T-helper 1 cell treated with Interleukin-12 subunit alpha and Interleukin-12 subunit beta and Interleukin-4 antibody, amounts not matched to agents 30 μg/mL and 1 μg/mL, for 36 hours (primary cell): Measurements from ENCODE around the gene COPS4.
"Not testable (repeated sequence)": the region's sequence is repeated elsewhere in the genome, so short reads cannot be mapped to it uniquely, and the experiment has no call there.

ENCODE experiments used
- H3K27ac Mint-ChIP-seq: one replicate; pipeline ENCODE4 v1.8.0; 2021; ENCODE audit warnings: mild to moderate bottlenecking, mixed read lengths
- H3K27me3 Mint-ChIP-seq: one replicate; pipeline ENCODE4 v1.8.0; 2021; ENCODE audit warnings: low read depth, mixed read lengths
- H3K36me3 Mint-ChIP-seq: one replicate; pipeline ENCODE4 v1.8.0; 2021; ENCODE audit warnings: low read depth, mixed read lengths
- H3K4me1 Mint-ChIP-seq: one replicate; pipeline ENCODE4 v1.8.0; 2021; ENCODE audit warnings: low read depth, mixed read lengths
- H3K4me3 Mint-ChIP-seq: one replicate; pipeline ENCODE4 v1.8.0; 2021; ENCODE audit warnings: mild to moderate bottlenecking, moderate library complexity, mixed read lengths
- H3K9me3 Mint-ChIP-seq: one replicate; pipeline ENCODE4 v1.8.0; 2021; ENCODE audit warnings: mixed read lengths

COPS4 gene

GRCh38 chr4:83046693-83047473, 11.9 kb downstream of the COPS4 start:
- no peak overlapping the region for H3K27ac Mint-ChIP-seq
- no peaks in the 10 kb centered on the region for H3K27me3 Mint-ChIP-seq
- peaks cover 2% of the 10 kb centered on the region for H3K4me1 Mint-ChIP-seq
- peaks cover 14% of the 10 kb centered on the region for H3K36me3 Mint-ChIP-seq
- no peaks in the 10 kb centered on the region for H3K9me3 Mint-ChIP-seq
- H3K4me3 Mint-ChIP-seq = no peak overlapping the region

- H3K36me3 Mint-ChIP-seq = peaks cover 20% of the 10 kb centered on the region
Observed at GRCh38 chr4:83048781-83049180, 13.8 kb downstream of the COPS4 start.

GRCh38 chr4:83054928-83055327, 19.9 kb downstream of the COPS4 start:
- Mint-ChIP-seq H3K9me3 (no peaks in the 10 kb centered on the region), H3K36me3 (peaks cover 24% of the 10 kb centered on the region), H3K27ac (no peak overlapping the region), H3K4me1 (no peaks in the 10 kb centered on the region), H3K27me3 (no peaks in the 10 kb centered on the region), H3K4me3 (no peak overlapping the region)

More at GRCh38 chr4:83048781-83049180, 13.8 kb downstream of the COPS4 start:
- not testable (repeated sequence) for H3K4me1 Mint-ChIP-seq, H3K4me3 Mint-ChIP-seq, H3K9me3 Mint-ChIP-seq, H3K27me3 Mint-ChIP-seq, H3K27ac Mint-ChIP-seq

- no peaks in the 10 kb centered on the region for H3K27me3 Mint-ChIP-seq
- H3K4me3 Mint-ChIP-seq = no peak overlapping the region
- no peaks in the 10 kb centered on the region for H3K4me1 Mint-ChIP-seq
- no peak overlapping the region for H3K27ac Mint-ChIP-seq
- H3K9me3 Mint-ChIP-seq = no peaks in the 10 kb centered on the region
- H3K36me3 Mint-ChIP-seq = peaks cover 27% of the 10 kb centered on the region
Observed at GRCh38 chr4:83062739-83063138, 27.8 kb downstream of the COPS4 start.

- peaks cover 38% of the 10 kb centered on the region for H3K36me3 Mint-ChIP-seq
- no peak overlapping the region for H3K27ac Mint-ChIP-seq
- no peaks in the 10 kb centered on the region for H3K4me1 Mint-ChIP-seq
- H3K27me3 Mint-ChIP-seq = no peaks in the 10 kb centered on the region
- H3K4me3 Mint-ChIP-seq = no peak overlapping the region
- H3K9me3 Mint-ChIP-seq = no peaks in the 10 kb centered on the region
Observed at GRCh38 chr4:83065266-83065665, 30.3 kb downstream of the COPS4 start.

DNA sequence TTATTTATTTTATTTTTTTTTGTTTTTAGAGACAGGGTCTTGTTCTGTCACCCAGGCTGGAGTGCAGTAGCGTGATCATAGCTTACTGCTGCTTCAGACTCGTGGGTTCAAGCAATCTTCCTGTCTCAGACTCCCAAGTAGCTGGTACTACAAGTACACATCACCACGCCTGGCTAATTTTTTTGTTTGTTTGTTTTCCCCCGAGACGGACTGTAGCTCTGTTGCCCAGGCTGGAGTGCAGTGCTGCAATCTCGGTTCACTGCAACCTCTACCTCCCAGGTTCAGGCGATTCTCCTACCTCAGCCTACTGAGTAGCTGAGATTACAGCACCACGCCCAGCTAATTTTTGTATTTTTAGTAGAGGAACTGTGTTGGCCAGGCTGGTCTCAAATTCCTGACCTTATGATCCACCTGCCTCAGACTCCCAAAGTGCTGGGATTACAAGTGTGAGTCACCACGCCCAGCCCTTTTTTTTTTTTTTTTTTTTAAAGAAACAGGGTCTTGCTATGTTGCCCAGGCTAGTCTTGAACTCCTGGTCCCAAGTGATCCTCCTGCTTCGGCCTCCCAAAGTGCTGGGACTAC, 32.2 kb downstream of the COPS4 start:
- H3K36me3 Mint-ChIP-seq = peaks cover 46% of the 10 kb centered on the region
- no peak overlapping the region for H3K27ac Mint-ChIP-seq
- H3K9me3 Mint-ChIP-seq = no peaks in the 10 kb centered on the region
- H3K27me3 Mint-ChIP-seq = no peaks in the 10 kb centered on the region
- H3K4me3 Mint-ChIP-seq = no peak overlapping the region
- H3K4me1 Mint-ChIP-seq = peaks cover 6% of the 10 kb centered on the region

DNA sequence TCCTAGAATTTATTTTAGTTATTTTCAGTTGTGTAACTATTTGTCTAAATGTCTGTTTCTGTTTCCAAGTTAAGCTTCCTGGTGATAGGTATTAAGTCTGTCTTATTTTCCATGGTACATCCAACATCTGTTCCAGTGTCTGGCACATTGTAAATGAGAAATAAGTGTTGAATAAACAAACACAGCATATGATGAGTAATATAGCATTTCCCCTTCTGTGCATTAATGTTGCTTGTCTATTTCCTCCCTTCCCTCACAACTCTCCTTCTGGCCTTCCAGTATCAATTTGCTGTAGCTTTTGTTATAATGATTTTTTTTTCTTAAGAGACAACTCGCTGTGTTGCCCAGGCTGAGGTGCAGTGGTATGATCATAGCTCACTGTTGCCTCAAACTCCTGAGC, 36.1 kb downstream of the COPS4 start:
- peaks cover 50% of the 10 kb centered on the region for H3K36me3 Mint-ChIP-seq
- H3K27me3 Mint-ChIP-seq = no peaks in the 10 kb centered on the region
- H3K27ac Mint-ChIP-seq = no peak overlapping the region
- no peak overlapping the region for H3K4me3 Mint-ChIP-seq
- H3K9me3 Mint-ChIP-seq = no peaks in the 10 kb centered on the region
- H3K4me1 Mint-ChIP-seq = peaks cover 18% of the 10 kb centered on the region

- Mint-ChIP-seq H3K4me1 (peaks cover 23% of the 10 kb centered on the region), H3K9me3 (no peaks in the 10 kb centered on the region), H3K4me3 (peak overlapping the region; percentile 39), H3K27ac (peak overlapping the region; percentile 10), H3K36me3 (peaks cover 48% of the 10 kb centered on the region), H3K27me3 (no peaks in the 10 kb centered on the region)
Observed at GRCh38 chr4:83074086-83074704, 39.2 kb downstream of the COPS4 start.

GRCh38 chr4:83074783-83075182, 39.8 kb downstream of the COPS4 start:
- H3K27ac Mint-ChIP-seq = not testable (repeated sequence)

GRCh38 chr4:83075311-83076095, 40.5 kb downstream of the COPS4 start:
- Mint-ChIP-seq H3K27me3 (no peaks in the 10 kb centered on the region), H3K36me3 (peaks cover 38% of the 10 kb centered on the region), H3K4me1 (peaks cover 23% of the 10 kb centered on the region), H3K9me3 (no peaks in the 10 kb centered on the region), H3K27ac (no peak overlapping the region), H3K4me3 (no peak overlapping the region)

More at GRCh38 chr4:83074783-83075182, 39.8 kb downstream of the COPS4 start:
- H3K4me3 Mint-ChIP-seq, H3K27me3 Mint-ChIP-seq, H3K9me3 Mint-ChIP-seq: not testable (repeated sequence)
- Mint-ChIP-seq H3K4me1 (peaks cover 23% of the 10 kb centered on the region), H3K36me3 (peaks cover 46% of the 10 kb centered on the region)

DNA sequence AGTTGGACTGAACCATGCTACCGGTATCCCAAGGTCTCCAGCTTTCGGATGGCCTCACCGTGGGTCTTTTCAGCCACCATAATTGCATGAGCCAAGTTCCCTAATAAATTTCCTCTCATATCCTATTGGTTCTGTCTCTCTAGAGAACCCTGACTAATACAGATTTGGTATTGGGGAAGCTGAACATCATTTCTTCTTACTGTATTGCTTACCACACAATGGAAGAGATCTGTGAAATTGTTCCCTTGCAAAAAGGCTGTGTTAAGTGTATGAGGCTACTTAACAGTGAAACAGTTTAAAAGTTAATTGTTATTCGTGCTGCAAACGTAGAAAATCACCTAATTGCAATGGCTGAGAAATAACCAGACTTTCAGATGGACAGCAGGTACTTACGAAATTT, 45.6 kb downstream of the COPS4 start:
- Mint-ChIP-seq H3K9me3 (no peaks in the 10 kb centered on the region), H3K36me3 (peaks cover 28% of the 10 kb centered on the region), H3K4me3 (no peak overlapping the region), H3K27me3 (no peaks in the 10 kb centered on the region), H3K4me1 (peaks cover 36% of the 10 kb centered on the region), H3K27ac (no peak overlapping the region)

GRCh38 chr4:83082777-83083176, 47.8 kb downstream of the COPS4 start:
- H3K27ac Mint-ChIP-seq = peak overlapping the region; percentile 79
- peaks cover 29% of the 10 kb centered on the region for H3K4me1 Mint-ChIP-seq
- H3K4me3 Mint-ChIP-seq = no peak overlapping the region
- no peaks in the 10 kb centered on the region for H3K27me3 Mint-ChIP-seq
- no peaks in the 10 kb centered on the region for H3K9me3 Mint-ChIP-seq
- H3K36me3 Mint-ChIP-seq = peaks cover 19% of the 10 kb centered on the region

DNA sequence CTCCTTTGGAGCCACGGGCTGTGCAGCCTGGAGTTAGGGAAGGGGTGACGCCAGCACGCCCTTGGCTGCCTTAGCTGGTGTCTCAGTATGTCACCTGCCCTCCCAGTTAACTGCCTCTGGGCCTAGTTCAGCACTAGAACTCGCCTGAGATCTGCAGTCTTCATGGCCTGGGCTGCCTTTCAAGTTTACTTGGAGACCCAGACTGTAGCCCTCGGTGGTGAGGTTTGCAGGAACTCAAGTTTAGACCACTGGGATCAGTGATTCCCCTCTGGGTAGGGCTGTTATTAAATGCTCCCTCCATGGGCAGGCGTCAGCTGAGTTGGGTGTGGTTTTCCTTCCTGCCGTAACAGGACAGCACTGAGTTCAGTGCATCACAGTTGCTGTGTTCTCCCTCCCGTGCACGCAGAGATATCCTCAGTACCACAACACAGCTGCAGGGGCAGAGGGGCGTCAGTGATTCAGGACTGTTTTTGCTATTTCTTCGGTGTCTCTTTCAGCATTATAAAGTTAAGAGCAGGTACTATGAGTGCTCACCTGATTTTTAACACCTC, 49.0 kb downstream of the COPS4 start:
- Mint-ChIP-seq H3K27me3 (no peaks in the 10 kb centered on the region), H3K4me3 (peak overlapping the region; percentile 21), H3K36me3 (peaks cover 24% of the 10 kb centered on the region), H3K9me3 (no peaks in the 10 kb centered on the region), H3K4me1 (peaks cover 31% of the 10 kb centered on the region), H3K27ac (peak overlapping the region; percentile 79)

GRCh38 chr4:83084956-83085355, 50.0 kb downstream of the COPS4 start:
- Mint-ChIP-seq H3K4me1 (peaks cover 31% of the 10 kb centered on the region), H3K36me3 (peaks cover 31% of the 10 kb centered on the region), H3K27ac (peak overlapping the region; percentile 16)
- not testable (repeated sequence) for H3K9me3 Mint-ChIP-seq, H3K4me3 Mint-ChIP-seq, H3K27me3 Mint-ChIP-seq
